Omental fat pad (tissue), 4 donors: Measurements from ENCODE around the gene CIDEB. TPM values are rescaled to one million over a fixed set of nuclear protein-coding genes. Genes with fewer than 3 reads are reported as not detected.
A peak's percentile ranks its signal among the peaks of the same experiment; 100 is the strongest.

ENCODE experiments used
- ATAC-seq: fragments of 150-250 bp; one replicate; pipeline ENCODE4 v1.9.1; 2016; ENCODE audit warnings: mild to moderate bottlenecking, moderate library complexity; ENCODE audit not compliant: low FRiP score
- DNase-seq: peaks from one replicate; pipeline ENCODE4 v3.0.0-alpha.2; 2019; ENCODE audit warnings: low spot score
- total RNA-seq, 4 donors: library from RNA; depleted of rRNA; stranded (reverse); fragments of >200 nt; gene quantifications; one replicate each; pipeline ENCODE4 v1.1.0, GENCODE V29; 2016
- TF ChIP-seq, protein P1 (sequence below), 3 donors: fragments of 450-650 bp; IDR thresholded peaks; one replicate each; pipeline ENCODE4 v1.5.1; 2016 to 2017; ENCODE audit warnings: antibody characterized with exemption in 3 of 3, mild to moderate bottlenecking in 3 of 3, moderate library complexity in 2 of 3

CIDEB gene
- total RNA-seq, 4 donors from 2014 or later = 9.1 to 23.8 (median 14.3) TPM

- TF ChIP-seq, protein P1, sequence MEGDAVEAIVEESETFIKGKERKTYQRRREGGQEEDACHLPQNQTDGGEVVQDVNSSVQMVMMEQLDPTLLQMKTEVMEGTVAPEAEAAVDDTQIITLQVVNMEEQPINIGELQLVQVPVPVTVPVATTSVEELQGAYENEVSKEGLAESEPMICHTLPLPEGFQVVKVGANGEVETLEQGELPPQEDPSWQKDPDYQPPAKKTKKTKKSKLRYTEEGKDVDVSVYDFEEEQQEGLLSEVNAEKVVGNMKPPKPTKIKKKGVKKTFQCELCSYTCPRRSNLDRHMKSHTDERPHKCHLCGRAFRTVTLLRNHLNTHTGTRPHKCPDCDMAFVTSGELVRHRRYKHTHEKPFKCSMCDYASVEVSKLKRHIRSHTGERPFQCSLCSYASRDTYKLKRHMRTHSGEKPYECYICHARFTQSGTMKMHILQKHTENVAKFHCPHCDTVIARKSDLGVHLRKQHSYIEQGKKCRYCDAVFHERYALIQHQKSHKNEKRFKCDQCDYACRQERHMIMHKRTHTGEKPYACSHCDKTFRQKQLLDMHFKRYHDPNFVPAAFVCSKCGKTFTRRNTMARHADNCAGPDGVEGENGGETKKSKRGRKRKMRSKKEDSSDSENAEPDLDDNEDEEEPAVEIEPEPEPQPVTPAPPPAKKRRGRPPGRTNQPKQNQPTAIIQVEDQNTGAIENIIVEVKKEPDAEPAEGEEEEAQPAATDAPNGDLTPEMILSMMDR (IDR thresholded peaks at IDR 0.05) = no peak
Measured at GRCh38 chr14:24348186-24348585, 40.4 kb upstream of the CIDEB start.

DNA sequence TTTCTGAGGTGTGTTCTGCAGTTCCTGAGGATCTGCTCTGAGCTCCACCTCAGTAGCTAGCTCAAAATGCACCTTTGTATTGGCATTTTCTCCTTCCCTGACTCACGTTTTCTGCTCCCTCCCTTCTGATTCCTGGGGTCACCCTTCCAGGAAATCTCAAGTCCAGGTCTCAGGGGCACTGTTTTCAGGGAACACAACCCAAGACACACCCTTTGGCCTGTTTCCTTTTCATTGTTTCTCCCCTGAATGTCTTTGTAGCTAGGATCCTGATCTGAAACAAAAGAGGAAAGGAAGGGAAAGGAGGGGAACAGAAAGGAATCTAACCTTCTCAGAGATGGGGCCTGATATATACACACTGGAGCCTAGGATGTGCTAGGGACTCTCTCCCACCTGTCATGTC lies 39.4 kb upstream of the CIDEB start:
- DNase-seq = no peak
- TF ChIP-seq, protein P1 (IDR thresholded peaks at IDR 0.05) = no peak
- no peak for ATAC-seq

More at GRCh38 chr14:24348186-24348585, 40.4 kb upstream of the CIDEB start:
- no peak for DNase-seq
- no peak for ATAC-seq

DNA sequence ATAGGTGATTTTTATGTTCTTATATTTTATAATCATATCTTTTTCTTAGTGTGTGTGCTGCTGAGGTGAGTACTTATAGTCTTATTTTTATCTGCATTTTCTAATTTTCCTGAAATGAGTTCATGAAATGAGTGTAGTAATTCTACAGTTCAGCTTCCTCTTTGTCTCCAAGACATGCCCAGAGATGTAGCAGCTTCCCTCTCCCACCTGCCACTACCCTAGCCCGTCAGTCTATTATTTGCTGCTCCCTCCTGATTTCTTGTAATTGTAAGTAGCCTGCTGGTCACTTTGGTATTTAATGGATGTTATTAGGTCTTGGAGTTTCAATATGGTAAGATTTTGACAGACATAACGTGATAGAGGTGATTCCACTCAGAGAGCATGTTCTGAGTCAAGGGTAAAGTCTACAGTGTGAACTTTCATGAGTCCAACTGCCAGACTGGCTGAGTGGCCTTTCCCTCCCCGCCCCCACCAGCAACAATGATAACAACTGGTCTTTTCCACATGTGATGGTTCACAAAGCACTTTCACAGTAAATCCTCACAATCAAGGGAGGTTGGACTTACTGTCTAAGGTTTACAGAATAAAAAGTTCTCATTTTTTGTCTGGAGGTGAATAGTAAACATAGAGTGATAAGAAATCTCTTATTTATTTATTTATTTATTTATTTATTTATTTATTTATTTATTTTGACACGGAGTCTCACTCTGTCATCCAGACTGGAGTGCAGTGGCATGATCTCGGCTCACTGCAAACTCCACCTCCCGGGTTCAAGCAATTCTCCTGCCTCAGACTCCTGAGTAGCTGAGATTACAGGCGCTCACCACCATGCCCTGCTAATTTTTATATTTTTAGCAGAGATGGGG lies 36.3 kb upstream of the CIDEB start:
- ATAC-seq = no peak
- TF ChIP-seq, protein P1 (IDR thresholded peaks at IDR 0.05) = no peak
- DNase-seq = no peak

GRCh38 chr14:24342889-24343288 lies 35.1 kb upstream of the CIDEB start:
- ATAC-seq = no peak
- TF ChIP-seq, protein P1 (IDR thresholded peaks at IDR 0.05) = no peak

DNA sequence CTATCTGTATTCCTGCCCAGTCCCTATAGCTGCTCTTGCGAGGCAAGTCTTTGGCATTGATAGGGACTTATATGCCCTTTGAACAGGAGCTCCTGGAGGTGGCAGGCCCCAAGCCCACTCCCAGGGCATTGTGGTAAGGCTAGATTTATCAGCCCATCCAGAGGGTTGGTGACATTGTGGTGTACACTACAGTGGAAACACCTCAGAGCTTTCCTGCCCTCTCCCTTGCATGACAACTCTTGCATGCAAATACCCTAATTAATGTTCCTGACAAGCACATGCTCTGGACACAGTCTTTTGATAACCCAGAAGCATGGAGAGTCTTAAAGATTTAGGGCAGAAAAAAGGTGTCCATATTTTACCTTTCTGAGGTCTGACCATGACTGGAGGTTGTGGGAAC lies 32.8 kb upstream of the CIDEB start:
- TF ChIP-seq, protein P1 (IDR thresholded peaks at IDR 0.05) = no peak
- DNase-seq (no peak), ATAC-seq (no peak)

More at GRCh38 chr14:24342889-24343288, 35.1 kb upstream of the CIDEB start:
- DNase-seq = no peak

DNA sequence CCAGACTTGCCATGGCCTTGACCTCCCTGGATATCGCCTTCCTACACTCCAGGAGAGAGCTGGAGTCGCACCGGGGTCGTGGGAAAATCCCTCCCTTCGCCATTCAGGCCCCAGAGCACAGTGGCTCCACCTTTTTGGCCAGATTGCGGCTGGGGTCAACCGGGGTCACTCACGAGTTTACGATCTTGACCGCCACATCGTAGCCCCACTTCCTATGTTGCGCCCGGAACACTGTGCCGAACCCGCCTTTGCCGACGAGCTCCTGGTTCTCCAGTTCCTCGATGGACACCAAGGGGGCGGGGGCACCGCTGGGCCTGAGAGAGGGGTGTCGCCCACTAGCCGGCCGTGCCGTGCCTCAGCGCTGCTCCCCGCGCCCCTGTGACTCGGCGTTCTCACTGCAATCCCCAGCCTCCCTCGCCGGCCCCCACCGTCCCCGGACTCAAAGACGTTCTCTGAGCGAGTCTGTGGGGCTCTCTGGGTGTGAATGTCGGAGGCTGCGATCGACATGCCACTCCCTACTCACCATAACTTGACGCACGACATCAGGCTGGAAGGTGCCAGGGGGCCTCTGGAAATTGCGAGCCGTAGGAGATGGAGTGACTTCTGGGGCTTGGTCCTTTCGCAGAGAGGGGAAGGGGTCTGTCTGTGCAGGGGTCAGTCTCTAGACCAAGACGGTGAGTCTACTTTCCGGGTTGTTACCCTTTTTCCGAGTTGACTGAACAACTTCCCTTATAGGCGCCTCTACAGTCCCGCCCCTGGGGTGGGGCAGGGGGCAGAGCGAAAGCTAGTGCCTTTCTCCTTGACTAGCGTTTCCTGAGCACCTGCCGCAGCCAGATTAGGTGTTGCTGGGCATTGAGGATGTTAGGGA lies 31.7 kb upstream of the CIDEB start, which contains the start of gene RIPK3:
RIPK3 (minus strand) TSS at position 708 of the 868 bp plus-strand sequence; CDS start at position 543, 165 bp downstream.
- DNase-seq (no peak), ATAC-seq (peak; percentile 57)
- TF ChIP-seq, protein P1 (IDR thresholded peaks at IDR 0.05) = no peak
